ENCODE measurements around the gene PRKCQ. TPM values are rescaled to one million over a fixed set of nuclear protein-coding genes. Genes with fewer than 3 reads are reported as not detected.

PRKCQ gene
- total RNA-seq, result 5.2 and 23.9 TPM in 2 replicates

DNA sequence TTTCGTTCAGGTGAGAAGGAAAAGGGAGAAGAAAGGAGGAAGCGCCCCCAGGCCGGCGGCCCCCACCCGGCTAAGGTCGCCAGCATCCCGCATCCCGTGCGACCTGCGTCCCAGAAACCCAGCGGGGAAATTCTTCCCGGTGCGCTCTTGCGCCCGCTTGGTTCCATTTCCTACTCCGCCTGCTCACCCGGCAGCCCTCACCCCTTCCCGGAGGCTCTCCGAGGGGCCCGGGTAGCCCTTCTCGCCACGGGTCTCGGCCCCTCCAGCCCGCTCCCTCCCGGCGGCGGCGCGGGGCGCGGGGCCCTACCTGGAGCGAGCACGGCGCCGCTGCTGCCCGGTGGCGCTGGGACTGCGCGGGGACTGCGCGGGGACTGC lies at the start of gene PRKCQ:
Gene PRKCQ (minus strand): TSS at position 373 of the 375 bp plus-strand sequence. CDS start 65,141 bp downstream, outside the sequence.
- no peak for DNase-seq (ENCODE audit: low read depth)

GRCh38 chr10:6625428-6625827 lies 45.4 kb upstream of the PRKCQ start:
- no peak for DNase-seq (ENCODE audit: low read depth)

DNA sequence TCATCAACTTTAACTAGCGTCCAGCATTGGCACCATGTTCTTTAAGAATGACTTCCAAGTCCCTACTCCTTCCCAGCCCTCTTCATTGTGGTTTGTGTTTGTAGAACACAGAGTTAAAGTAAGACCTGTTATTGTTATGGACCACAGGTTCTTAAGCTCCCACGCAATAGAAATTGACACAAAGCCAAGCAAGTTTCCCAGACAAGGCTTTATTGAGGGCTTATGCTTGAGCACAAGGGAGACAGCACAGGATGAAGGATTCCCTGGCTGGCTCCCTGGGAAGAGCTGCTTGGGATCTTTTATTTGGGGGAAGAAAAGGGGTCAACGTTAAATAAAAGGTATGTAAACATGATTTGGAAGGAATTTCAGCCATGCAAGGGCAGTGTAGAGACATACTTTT lies 44.3 kb upstream of the PRKCQ start:
- DNase-seq (ENCODE audit: low read depth), result peak; percentile 84

DNA sequence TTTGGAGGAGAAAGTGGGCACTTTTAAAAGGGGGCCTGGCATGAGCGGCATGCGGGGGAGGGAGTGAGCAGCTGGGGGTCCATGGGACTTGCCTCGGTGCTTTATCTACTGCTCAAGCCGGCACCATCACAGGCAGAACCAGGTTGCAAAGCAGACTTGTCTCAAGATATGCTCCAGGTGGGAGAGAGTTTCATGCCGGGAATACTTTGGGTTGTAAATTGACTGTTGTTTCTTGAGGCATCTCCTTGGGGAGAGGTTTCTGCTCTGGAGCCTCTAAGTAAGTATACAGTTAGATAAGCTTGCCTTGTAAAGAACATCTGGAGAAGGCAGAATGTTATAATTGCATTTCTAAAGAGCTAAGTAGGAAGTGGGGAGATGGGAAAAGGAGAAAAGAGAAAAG lies 42.8 kb upstream of the PRKCQ start:
- no peak for DNase-seq (ENCODE audit: low read depth)

DNA sequence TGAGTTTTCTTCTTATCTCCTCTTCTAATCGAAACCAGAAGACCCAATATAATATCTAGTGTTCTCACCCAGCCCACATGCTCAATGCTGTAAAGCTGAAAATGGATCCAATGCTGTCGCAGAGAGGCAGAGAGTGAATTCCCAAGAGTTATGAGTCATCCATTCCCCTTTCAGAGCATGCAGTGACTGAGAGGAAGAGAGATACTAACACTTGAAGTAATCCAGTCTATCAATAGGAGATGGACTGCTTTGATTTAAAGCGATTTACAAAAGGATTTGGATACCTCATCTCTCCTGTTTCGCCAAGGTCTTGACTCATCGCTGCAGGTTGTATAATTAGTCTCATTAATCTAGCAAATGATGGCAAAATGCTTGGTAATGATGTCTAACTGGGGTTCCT lies 41.5 kb upstream of the PRKCQ start:
- DNase-seq (ENCODE audit: low read depth), result peak; percentile 41

DNA sequence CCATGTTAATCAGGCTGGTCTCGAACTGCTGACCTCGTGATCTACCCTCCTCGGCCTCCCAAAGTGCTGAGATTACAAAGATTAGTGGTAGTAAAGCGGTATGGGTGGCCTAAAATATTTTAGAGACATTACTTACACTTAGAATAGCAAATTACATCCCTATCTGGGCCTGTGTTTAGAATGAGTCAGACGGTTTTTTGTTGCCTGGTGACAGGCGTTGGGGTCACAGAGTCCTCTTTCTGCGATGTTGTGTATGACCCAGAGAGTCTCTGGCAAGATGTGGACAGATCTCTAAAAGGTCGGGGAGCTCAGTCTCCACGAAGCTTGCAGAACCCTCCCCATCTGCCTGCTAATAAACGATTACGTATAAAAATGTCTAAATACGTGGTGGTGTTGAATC lies 39.6 kb upstream of the PRKCQ start:
- no peak for DNase-seq (ENCODE audit: low read depth)

- no peak for DNase-seq (ENCODE audit: low read depth)
These were observed 38.3 kb upstream of the PRKCQ start for GRCh38 chr10:6618340-6618739.

DNA sequence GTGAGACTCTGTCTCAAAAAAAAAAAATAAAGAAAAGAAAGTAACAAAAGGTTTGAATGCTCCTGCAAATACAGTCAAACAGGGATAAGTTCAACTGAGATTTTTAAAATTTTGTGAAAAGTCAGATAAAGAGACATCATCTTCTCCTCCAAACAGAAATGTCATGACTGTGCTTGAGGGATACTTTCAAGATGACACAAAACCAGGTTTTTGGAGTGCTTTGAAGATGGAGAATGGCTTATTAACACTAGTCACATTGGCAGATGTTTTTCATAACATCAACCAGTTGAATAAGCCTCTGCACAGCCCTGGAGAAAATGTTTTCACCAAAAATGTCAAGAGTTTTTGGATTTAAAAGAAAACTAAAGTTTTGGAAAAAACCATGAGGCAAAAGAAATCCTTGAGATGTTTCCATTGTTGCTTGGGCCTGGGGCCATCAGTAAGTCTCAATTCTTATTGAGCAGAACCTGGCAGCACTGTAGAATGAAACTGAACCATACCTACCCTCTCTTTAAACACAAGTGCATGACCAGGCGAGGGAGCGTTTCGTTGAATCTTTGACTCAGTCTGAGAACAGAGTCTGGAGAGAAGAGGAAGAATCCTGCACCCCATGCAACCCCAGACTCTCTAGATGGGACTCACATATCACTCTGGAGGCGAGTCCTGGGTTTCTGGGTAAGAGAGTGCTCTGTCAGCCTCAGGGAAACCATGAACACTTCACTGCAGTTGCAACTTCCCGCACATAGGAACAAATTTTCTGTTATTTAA lies 37.4 kb upstream of the PRKCQ start:
- DNase-seq (ENCODE audit: low read depth), result no peak

DNA sequence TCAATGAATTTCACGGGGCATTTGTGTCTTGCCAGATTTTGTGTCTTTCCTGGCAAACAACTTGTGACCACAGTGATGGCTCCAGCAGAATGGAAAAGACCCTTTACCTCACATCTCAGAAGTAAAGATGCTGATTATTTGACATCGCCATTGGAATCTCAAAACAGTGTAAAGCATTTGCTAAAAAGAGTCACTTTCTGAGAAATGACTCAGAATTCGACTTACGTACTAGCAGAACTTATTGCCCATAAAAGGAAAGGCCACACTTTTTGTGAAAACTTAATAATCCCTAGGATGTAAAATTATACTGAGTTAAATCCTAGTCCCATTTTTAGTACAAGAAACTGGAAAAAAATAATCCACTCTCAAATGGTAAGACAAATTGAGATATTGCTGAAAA lies 35.9 kb upstream of the PRKCQ start:
- no peak for DNase-seq (ENCODE audit: low read depth)

DNA sequence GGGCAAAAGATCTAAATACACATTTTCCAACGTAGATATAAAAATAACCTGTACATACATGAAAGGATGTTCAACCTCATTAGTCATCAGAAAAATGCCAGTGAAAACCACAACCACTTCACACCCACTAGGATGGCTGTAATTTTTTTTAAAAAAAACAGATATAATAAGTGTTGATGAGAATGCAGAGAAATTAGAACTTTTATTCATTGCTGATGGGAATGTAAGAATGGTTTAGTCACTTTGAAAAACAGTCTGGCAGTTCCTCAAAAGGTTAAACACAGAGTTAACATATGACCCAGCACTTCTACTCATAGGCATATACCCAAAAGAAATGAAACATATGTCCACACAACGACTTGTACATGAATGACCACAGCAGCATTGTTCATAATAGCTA lies 32.3 kb upstream of the PRKCQ start:
- DNase-seq (ENCODE audit: low read depth), result no peak

- peak; percentile 38 for DNase-seq (ENCODE audit: low read depth)
These were observed 30.6 kb upstream of the PRKCQ start for GRCh38 chr10:6610647-6611046.

DNA sequence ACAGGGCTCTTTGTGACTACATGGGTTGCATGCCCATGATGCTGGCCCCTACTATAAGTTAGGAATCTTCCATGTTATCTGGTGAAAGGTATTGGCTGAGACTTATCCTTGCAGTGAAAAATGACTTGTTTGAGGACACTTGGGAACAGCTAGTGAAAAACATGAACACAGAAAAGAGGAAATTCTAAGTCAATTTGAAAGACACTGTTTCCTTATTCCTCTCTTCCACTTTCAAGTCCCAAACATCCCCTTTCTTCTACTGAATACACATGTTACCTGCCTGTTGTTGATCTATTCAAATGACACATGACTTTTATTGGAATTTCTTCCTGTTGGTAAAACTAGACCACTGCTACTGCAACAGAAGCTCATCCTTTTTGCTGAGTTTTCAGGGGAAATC lies 29.5 kb upstream of the PRKCQ start:
- no peak for DNase-seq (ENCODE audit: low read depth)

DNA sequence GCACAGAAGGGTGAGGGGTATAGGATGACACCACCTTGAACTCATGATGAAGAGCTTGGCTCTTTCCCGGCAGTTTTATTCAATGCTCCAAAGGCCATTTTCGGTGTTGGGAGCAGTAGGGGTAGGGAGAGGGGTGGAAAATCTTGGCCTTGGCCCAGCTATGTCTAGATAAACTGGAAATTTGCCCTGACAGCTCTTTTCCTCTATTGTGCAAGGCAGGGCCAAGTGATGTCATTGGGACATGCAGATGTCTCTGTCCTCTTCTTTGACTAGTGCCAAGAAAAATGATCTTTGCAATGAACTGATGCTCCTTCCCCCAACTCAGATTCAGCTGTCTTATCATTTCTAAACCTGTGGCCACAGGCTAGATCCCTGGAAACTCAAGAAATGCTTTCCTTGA lies 27.7 kb upstream of the PRKCQ start:
- no peak for DNase-seq (ENCODE audit: low read depth)

- DNase-seq (ENCODE audit: low read depth), result no peak
These were observed 27.1 kb upstream of the PRKCQ start for GRCh38 chr10:6607182-6607581.

GRCh38 chr10:6603142-6604125 lies 23.4 kb upstream of the PRKCQ start:
- DNase-seq (ENCODE audit: low read depth), result no peak

- DNase-seq (ENCODE audit: low read depth), result no peak
These were observed 22.6 kb upstream of the PRKCQ start for GRCh38 chr10:6602700-6603084.

GRCh38 chr10:6602026-6602699 lies 22.1 kb upstream of the PRKCQ start:
- no peak for DNase-seq (ENCODE audit: low read depth)

DNA sequence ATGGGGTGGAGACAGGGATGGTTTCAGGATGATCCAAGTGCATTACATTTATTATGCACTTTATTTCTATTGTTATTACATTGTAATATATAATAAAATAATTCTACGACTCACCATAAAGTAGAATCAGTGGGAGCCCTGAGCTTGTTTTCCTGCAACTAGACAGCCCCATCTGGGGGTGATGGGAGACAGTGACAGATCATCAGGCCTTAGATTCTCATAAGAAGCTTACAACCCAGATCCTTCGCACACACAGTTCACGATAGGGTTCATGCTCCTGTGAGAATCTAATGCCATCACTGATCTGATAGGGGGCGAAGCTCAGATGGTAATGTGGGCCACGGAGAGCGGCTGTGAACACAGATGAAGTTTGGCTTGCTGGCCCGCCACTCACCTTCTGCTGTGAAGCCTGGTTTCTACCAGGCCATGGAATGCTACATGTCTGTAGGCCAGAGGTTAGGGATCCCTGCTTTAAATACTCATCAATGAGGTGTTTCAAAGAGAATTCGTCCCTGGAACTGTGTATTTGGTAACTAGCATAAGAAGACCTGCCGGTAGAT lies 21.2 kb upstream of the PRKCQ start:
- DNase-seq (ENCODE audit: low read depth), result no peak

GRCh38 chr10:6600224-6600987 lies 20.3 kb upstream of the PRKCQ start:
- DNase-seq (ENCODE audit: low read depth), result peak; percentile 36

DNA sequence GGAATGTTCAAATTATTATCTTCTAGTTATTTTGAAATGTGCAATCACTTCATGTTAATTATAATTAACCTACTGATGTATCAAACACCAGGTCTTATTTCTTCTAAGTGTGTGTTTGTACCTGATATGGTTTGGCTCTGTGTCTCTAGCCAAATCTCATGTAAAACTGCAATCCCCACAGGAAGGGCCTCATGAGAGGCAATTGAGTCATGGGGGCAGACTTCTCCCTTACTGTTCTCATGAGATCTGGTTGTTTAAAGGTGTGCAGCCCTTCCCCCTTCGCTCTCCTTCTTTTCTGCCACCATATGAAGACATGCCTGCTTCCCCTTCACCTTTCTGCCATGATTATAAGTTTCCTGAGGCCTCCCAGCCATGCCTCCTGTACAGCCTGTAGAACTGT lies 18.6 kb upstream of the PRKCQ start:
- DNase-seq (ENCODE audit: low read depth), result no peak

- DNase-seq (ENCODE audit: low read depth), result no peak
These were observed 17.4 kb upstream of the PRKCQ start for GRCh38 chr10:6597478-6597877.

Measured in renal cortical epithelial cell (primary cell).